Neural crest cell (in vitro differentiated cells): ENCODE data around the gene ZNF674. TPM values are rescaled to one million over a fixed set of nuclear protein-coding genes. Genes with fewer than 3 reads are reported as not detected.

Source experiments
- DNase-seq: peaks from one replicate; pipeline ENCODE4 v3.0.0; 2021; ENCODE audit warnings: low read depth, mixed read lengths, low spot score
- H3K27ac Mint-ChIP-seq: one replicate; pipeline ENCODE4 v1.8.0; 2021; ENCODE audit warnings: mild to moderate bottlenecking, mixed read lengths; ENCODE audit not compliant: unreplicated experiment
- H3K27me3 Mint-ChIP-seq: 2 replicates; pipeline ENCODE4 v1.8.0; 2021; ENCODE audit warnings: low read depth, mild to moderate bottlenecking, mixed read lengths
- H3K36me3 Mint-ChIP-seq: 2 replicates; pipeline ENCODE4 v1.8.0; 2021; ENCODE audit warnings: low read depth, mild to moderate bottlenecking, mixed read lengths
- H3K4me1 Mint-ChIP-seq: 2 replicates; pipeline ENCODE4 v1.8.0; 2021; ENCODE audit warnings: mixed read lengths
- H3K4me3 Mint-ChIP-seq: one replicate; pipeline ENCODE4 v1.8.0; 2021; ENCODE audit warnings: mild to moderate bottlenecking, mixed read lengths
- H3K9me3 Mint-ChIP-seq: 2 replicates; pipeline ENCODE4 v1.8.0; 2021; ENCODE audit warnings: mixed read lengths
- total RNA-seq: library from RNA; stranded (reverse); gene quantifications from 2 replicates; pipeline ENCODE4 v1.2.1, GENCODE V29; 2021
- TF ChIP-seq, protein P1 (sequence below): fragments of 200-600 bp; sonication (generic); conservative IDR thresholded peaks from 2 replicates; pipeline ENCODE4 v1.5.0; 2021; ENCODE audit warnings: antibody characterized with exemption, mild to moderate bottlenecking

The ZNF674 gene
- total RNA-seq, 1 donor from 2014 or later: 4.7 TPM

DNA sequence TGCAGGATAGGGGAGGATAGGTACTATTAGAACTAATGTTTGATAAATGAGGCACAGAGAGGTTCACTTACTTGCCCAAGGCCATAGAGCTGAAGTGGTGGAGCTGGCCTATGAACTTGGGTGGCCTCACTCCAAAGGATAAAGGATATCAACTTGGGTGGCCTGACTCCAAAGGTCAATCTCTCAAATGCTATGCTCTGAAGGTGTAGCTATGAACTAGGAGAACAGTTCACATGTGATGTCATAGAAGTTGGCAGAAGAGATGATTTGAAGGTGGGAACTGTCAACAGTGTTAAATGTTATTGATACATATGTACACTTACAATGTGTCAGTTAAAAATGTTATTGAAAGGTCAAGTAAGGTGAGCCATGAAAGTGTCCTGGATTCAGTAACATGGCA is 22.2 kb upstream of the ZNF674 start:
- Mint-ChIP-seq H3K27ac (no peak overlapping the region), H3K4me1 (no peaks in the 10 kb centered on the region), H3K9me3 (peaks cover 2% of the 10 kb centered on the region), H3K27me3 (peaks cover 7% of the 10 kb centered on the region), H3K36me3 (peaks cover 3% of the 10 kb centered on the region), H3K4me3 (no peak overlapping the region)
- TF ChIP-seq, protein P1, sequence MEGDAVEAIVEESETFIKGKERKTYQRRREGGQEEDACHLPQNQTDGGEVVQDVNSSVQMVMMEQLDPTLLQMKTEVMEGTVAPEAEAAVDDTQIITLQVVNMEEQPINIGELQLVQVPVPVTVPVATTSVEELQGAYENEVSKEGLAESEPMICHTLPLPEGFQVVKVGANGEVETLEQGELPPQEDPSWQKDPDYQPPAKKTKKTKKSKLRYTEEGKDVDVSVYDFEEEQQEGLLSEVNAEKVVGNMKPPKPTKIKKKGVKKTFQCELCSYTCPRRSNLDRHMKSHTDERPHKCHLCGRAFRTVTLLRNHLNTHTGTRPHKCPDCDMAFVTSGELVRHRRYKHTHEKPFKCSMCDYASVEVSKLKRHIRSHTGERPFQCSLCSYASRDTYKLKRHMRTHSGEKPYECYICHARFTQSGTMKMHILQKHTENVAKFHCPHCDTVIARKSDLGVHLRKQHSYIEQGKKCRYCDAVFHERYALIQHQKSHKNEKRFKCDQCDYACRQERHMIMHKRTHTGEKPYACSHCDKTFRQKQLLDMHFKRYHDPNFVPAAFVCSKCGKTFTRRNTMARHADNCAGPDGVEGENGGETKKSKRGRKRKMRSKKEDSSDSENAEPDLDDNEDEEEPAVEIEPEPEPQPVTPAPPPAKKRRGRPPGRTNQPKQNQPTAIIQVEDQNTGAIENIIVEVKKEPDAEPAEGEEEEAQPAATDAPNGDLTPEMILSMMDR: no peak
- DNase-seq: no peak

DNA sequence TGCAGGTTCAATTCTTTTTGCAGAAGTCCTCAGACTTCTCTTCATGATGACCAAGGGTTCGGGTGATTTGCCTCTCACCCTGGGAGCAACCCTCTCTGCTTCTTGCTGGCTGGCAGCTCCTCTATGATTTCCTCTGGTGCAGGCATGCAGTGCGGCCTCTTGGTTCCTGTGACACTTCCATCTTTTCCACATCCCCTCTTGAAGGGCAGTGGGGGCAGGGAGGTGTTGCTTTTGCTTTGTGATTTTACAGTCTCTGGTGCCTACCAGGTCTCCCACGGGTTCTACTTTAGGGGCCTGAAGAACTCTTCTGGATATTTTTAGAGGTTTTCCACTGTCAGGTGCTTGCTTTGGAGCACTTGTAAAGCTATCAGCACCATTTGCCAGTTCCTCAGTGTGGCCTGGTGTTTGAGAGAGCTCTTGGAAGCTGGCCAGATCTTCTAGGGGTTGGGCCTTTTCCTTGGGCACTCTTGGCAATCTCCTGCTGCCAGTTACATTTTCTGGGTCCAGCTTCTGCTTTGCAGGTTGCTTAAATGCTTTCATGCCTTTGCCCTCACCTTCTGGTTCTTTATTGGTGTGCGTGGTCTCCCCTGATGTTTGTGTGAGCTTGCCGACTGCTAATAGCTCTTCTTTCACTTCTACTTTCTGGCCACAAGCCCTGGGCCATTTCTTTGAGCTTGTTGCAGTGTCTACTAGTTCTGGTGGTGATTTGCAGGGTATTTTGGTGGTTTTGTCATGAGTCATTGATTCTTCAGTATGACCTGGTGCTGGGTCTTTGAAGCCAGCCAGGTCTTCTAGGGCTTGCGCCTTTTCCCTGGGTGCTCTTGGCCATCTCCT is 16.8 kb upstream of the ZNF674 start:
- DNase-seq: no peak
- Mint-ChIP-seq H3K4me1 (no peaks in the 10 kb centered on the region), H3K9me3 (peaks cover 10% of the 10 kb centered on the region), H3K27me3 (no peaks in the 10 kb centered on the region), H3K27ac (no peak overlapping the region), H3K4me3 (no peak overlapping the region), H3K36me3 (peaks cover 11% of the 10 kb centered on the region)
- TF ChIP-seq, protein P1: no peak

DNA sequence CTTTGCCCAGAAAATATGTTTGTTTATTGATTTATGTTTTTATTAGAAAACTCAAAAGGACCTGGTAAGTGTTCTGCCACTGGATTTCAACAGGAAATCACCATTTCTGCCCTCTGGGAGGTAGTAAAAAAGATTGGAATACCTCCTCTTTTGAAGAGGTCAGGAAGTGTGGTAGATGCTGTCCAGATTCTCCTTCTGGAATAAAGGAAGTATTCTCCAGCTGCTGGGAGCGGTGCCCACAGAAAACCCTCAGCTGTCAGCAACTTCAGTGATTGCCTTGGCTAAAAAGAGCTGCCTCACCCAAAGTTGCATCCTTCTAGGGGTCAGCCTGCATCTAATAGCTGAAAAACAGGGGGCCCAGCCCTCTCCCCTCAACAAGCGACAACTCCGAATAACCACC is 13.8 kb upstream of the ZNF674 start:
- TF ChIP-seq, protein P1: no peak
- no peak overlapping the region for H3K4me3 Mint-ChIP-seq
- no peak overlapping the region for H3K27ac Mint-ChIP-seq
- H3K9me3 Mint-ChIP-seq: peaks cover 10% of the 10 kb centered on the region
- DNase-seq: no peak
- H3K27me3 Mint-ChIP-seq: no peaks in the 10 kb centered on the region
- H3K4me1 Mint-ChIP-seq: no peaks in the 10 kb centered on the region
- peaks cover 9% of the 10 kb centered on the region for H3K36me3 Mint-ChIP-seq

DNA sequence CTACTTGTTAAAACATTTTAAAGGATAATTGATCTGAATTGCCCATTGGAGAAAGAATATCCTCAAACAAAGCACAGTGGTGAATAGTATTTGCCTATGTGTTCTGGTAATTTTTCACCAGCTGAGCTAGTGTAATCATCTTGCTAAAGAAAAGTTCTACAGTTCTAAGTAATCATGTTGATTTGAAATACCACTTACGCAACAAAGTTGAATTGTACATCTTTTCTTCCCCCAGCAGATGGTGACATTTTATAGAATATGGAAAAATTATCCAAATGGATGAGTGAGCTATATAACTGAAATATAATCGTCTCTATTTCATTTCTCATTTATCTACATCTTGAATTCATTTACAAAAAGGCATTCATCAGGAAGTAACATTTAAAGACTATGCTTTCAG is 9.7 kb upstream of the ZNF674 start:
- TF ChIP-seq, protein P1: peak; percentile 42

DNA sequence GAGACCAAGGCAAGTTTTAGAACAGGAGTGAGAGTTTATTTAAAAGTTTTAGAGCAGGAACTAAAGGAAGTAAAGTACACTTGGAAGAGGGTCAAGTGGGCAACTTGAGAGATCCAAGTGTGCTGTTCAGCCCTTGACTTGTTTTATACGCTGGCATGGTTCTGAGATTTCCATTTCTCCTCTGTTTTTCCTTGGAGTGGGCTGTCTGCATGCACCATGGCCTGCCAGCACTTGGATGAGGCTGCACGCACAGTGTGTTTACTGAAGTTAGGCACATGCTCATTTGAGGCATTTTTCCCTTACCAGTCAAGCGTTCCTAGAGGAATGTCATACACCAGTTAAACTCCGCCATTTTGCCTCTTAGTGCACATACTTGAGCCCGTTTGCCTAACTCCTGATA is 8.7 kb upstream of the ZNF674 start:
- Mint-ChIP-seq H3K36me3 (peaks cover 12% of the 10 kb centered on the region), H3K27ac (no peak overlapping the region), H3K4me1 (no peaks in the 10 kb centered on the region), H3K9me3 (peaks cover 7% of the 10 kb centered on the region), H3K27me3 (no peaks in the 10 kb centered on the region), H3K4me3 (no peak overlapping the region)
- DNase-seq: no peak
- TF ChIP-seq, protein P1: no peak

More for the DNA sequence above, 9.7 kb upstream of the ZNF674 start:
- peaks cover 8% of the 10 kb centered on the region for H3K36me3 Mint-ChIP-seq
- H3K27me3 Mint-ChIP-seq: no peaks in the 10 kb centered on the region
- no peak for DNase-seq
- peaks cover 7% of the 10 kb centered on the region for H3K9me3 Mint-ChIP-seq
- H3K4me3 Mint-ChIP-seq: no peak overlapping the region
- H3K27ac Mint-ChIP-seq: no peak overlapping the region
- no peaks in the 10 kb centered on the region for H3K4me1 Mint-ChIP-seq
